Kidney (tissue), 14 donors: ENCODE data around the gene PABPC1L. TPM values are rescaled to one million over a fixed set of nuclear protein-coding genes. Genes with fewer than 3 reads are reported as not detected.
"Not testable (repeated sequence)": the region's sequence is repeated elsewhere in the genome, so short reads cannot be mapped to it uniquely, and the experiment has no call there.

Source experiments
- DNase-seq, 5 donors: peaks; one replicate each; pipeline ENCODE4 v3.0.0-alpha.2; 2013 to 2020
- FAIRE-seq: peaks from 2 replicates; lab custom pipeline; 2012; peaks lifted over from hg19 to GRCh38; lab: Jason Lieb, UNC
- H3K27ac ChIP-seq, 2 donors: one replicate each; pipeline ENCODE4 v1.7.0; 2013; ENCODE audit warnings: low read depth in 2 of 2, low read length in 2 of 2, inconsistent platforms in 1 of 2
- H3K27me3 ChIP-seq: one replicate; pipeline ENCODE4 v1.7.1; 2013; ENCODE audit warnings: low read length, inconsistent platforms; ENCODE audit not compliant: control insufficient read depth, insufficient read depth
- H3K36me3 ChIP-seq, 3 donors: one replicate each; pipeline versions ENCODE4 v1.7.0 to v1.7.1; 2013; ENCODE audit warnings: low read length in 3 of 3, control low read depth in 1 of 3, inconsistent platforms in 1 of 3; ENCODE audit not compliant: insufficient read depth in 3 of 3, control insufficient read depth in 2 of 3
- H3K4me1 ChIP-seq, 3 donors: one replicate each; pipeline versions ENCODE4 v1.7.0 to v1.7.1; 2013; ENCODE audit warnings: low read length in 3 of 3, inconsistent platforms in 1 of 3, low read depth in 1 of 3; ENCODE audit not compliant: control insufficient read depth in 2 of 3, insufficient read depth in 2 of 3
- H3K4me3 ChIP-seq, 3 donors: one replicate each; pipeline versions ENCODE4 v1.7.0 to v1.8.1; 2013; ENCODE audit warnings: low read length in 3 of 3, control low read depth in 1 of 3, inconsistent platforms in 1 of 3
- H3K9ac ChIP-seq, 3 donors: one replicate each; pipeline versions ENCODE4 v1.7.0 to v1.7.1; 2013; ENCODE audit warnings: low read length in 3 of 3, control low read depth in 1 of 3, inconsistent platforms in 1 of 3
- H3K9me3 ChIP-seq, 3 donors: one replicate each; pipeline versions ENCODE4 v1.7.0 to v1.7.1; 2013; ENCODE audit warnings: low read length in 3 of 3, control low read depth in 1 of 3, inconsistent platforms in 1 of 3; ENCODE audit not compliant: control insufficient read depth in 2 of 3, insufficient read depth in 1 of 3
- CTCF ChIP-seq: IDR thresholded peaks from 3 replicates; pipeline ENCODE4 v1.5.1; 2012; ENCODE audit warnings: mild to moderate bottlenecking, moderate library complexity, borderline replicate concordance; ENCODE audit not compliant: insufficient read depth; ENCODE audit errors: extremely low read depth
- intact Hi-C: fragments of 100-400 bp; cut with DNase I; formaldehyde crosslinking; loops from one replicate; pipeline ENCODE4 v1.11.1; 2022
- polyA plus RNA-seq: library from polyadenylated mRNA; stranded (reverse); fragments of 350-450 nt; fragmentation: Illumina TruSeq; extraction: RNeasy Lipid Tissue Mini Kit (QIAGEN cat#74804); gene quantifications from one replicate; pipeline ENCODE4 v1.2.3, GENCODE V29; 2014; ENCODE audit warnings: low read depth, low replicate concordance; ENCODE audit not compliant: insufficient read depth
- total RNA-seq: library from RNA; stranded (reverse); fragmentation: NEBNext Ultra II Directional; extraction: Animal tissue kit (Norgen Biotek cat#: 25700); gene quantifications from one replicate; pipeline ENCODE4 v1.2.1, GENCODE V29; 2021
- donor health status: control.
- donor health status: control.
- donor health status: control.
- donor health status: control.
- donor health status: control.
- donor health status: DM: yes; HTN: yes; CAD: no.
- donor health status: Normal renal cell carcinoma (clear cell type).

PABPC1L gene
- total and polyA plus RNA-seq, 2 donors from 2014 or later, result 24.4 to 48.6 TPM

GRCh38 chr20:44864493-44864892 is 45.4 kb upstream of the PABPC1L start:
- H3K4me1 ChIP-seq, H3K9me3 ChIP-seq, DNase-seq, H3K36me3 ChIP-seq, H3K4me3 ChIP-seq, H3K9ac ChIP-seq, H3K27ac ChIP-seq, FAIRE-seq, intact Hi-C loops, H3K27me3 ChIP-seq: not testable (repeated sequence)

GRCh38 chr20:44866703-44867335 is 43.0 kb upstream of the PABPC1L start:
- Histone ChIP-seq H3K9ac (no peak overlapping the region), H3K27ac (no peak overlapping the region), H3K9me3 (no peaks in the 10 kb centered on the region), H3K4me3 (no peak overlapping the region), H3K36me3 (no peaks in the 10 kb centered on the region), H3K27me3 (no peaks in the 10 kb centered on the region), H3K4me1 (peaks cover 0 to 3% (median 0%) of the 10 kb centered on the region in 3 donors)
- intact Hi-C loops, result loop anchor here (5.0 kb wide), 1 partner anchor 110 kb away; no protein-coding TSS in a partner anchor
- FAIRE-seq (no peak), DNase-seq (no peak)
- no peak for TF ChIP-seq CTCF

- Histone ChIP-seq H3K36me3 (no peaks in the 10 kb centered on the region), H3K4me1 (no peaks in the 10 kb centered on the region), H3K4me3 (no peak overlapping the region), H3K9me3 (no peaks in the 10 kb centered on the region), H3K9ac (no peak overlapping the region), H3K27ac (no peak overlapping the region), H3K27me3 (no peaks in the 10 kb centered on the region)
- FAIRE-seq (no peak), DNase-seq (peak in 1 of 5 donors; percentile 25)
- intact Hi-C loops, result loop anchor here (5.0 kb wide), 1 partner anchor 112 kb away; no protein-coding TSS in a partner anchor
- TF ChIP-seq CTCF, result no peak
Measured at GRCh38 chr20:44869471-44869870, 40.4 kb upstream of the PABPC1L start.

GRCh38 chr20:44882360-44882759 is 27.5 kb upstream of the PABPC1L start:
- DNase-seq, H3K27ac ChIP-seq, H3K9ac ChIP-seq, FAIRE-seq, H3K27me3 ChIP-seq, intact Hi-C loops, H3K4me1 ChIP-seq, H3K9me3 ChIP-seq, H3K36me3 ChIP-seq, H3K4me3 ChIP-seq: not testable (repeated sequence)
